Sigmoid colon (tissue), 4 donors: ENCODE results near the gene SYNDIG1.

Experiments used
- EP300 ChIP-seq, 4 donors: sonication (generic); formaldehyde crosslinking; IDR thresholded peaks; one replicate each; pipeline ENCODE4 v1.6.1; 2017; ENCODE audit warnings: antibody characterized with exemption in 4 of 4
- POLR2A ChIP-seq, 2 donors: fragments of 450-650 bp; IDR thresholded peaks; one replicate each; pipeline ENCODE4 v1.6.1; 2016; ENCODE audit warnings: antibody characterized with exemption in 2 of 2, mild to moderate bottlenecking in 2 of 2, moderate library complexity in 2 of 2
- TF ChIP-seq, protein P1 (sequence below), 4 experiments: fragments of 450-650 bp in 3 of 4; fragments of 200-600 bp in 1 of 4; IDR thresholded peaks; one replicate each; pipeline ENCODE4 v1.5.1; 2016 to 2019; ENCODE audit warnings: antibody characterized with exemption in 4 of 4, mild to moderate bottlenecking in 3 of 4, moderate library complexity in 2 of 4

DNA sequence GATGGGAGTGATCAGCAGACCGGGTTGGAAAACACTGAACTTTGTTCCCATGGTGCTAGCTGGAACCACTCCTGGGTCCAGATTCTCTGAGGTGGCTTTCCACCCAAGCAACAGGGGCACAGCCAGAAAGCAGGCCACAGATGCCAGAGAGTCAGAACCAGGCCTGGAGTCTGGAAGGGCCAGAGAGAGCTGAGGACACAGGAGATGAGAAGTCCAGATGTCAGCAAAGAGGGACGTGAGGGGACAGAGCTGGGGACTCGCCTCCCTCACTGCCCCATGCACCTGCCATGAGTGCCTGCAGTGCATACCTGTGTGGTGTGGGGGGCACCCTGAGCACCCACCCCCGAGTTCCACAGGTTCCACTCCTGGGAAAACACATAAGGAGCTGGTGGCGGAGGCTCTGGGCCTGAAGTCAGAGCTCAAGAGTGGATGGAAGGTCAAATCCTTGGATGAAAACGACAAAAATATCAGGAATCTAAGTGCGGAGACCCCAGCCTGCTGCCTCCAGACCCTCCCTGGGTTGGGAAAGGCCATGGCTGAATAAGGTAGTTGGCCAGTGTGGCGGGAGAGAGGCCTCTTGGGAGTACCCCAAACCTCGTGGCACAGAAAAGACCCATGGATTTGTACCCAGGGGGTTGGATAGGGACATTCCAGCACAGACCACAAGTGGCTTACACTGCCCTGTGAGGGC is 224.2 kb downstream of the SYNDIG1 start:
- TF ChIP-seq, protein P1, sequence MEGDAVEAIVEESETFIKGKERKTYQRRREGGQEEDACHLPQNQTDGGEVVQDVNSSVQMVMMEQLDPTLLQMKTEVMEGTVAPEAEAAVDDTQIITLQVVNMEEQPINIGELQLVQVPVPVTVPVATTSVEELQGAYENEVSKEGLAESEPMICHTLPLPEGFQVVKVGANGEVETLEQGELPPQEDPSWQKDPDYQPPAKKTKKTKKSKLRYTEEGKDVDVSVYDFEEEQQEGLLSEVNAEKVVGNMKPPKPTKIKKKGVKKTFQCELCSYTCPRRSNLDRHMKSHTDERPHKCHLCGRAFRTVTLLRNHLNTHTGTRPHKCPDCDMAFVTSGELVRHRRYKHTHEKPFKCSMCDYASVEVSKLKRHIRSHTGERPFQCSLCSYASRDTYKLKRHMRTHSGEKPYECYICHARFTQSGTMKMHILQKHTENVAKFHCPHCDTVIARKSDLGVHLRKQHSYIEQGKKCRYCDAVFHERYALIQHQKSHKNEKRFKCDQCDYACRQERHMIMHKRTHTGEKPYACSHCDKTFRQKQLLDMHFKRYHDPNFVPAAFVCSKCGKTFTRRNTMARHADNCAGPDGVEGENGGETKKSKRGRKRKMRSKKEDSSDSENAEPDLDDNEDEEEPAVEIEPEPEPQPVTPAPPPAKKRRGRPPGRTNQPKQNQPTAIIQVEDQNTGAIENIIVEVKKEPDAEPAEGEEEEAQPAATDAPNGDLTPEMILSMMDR (IDR thresholded peaks at IDR 0.05): no peak
- no peak for TF ChIP-seq POLR2A (IDR thresholded peaks at IDR 0.05)
- TF ChIP-seq EP300 (IDR thresholded peaks at IDR 0.05): no peak
